Measurements from ENCODE around the gene DEFB129. TPM values are rescaled to one million over a fixed set of nuclear protein-coding genes. Genes with fewer than 3 reads are reported as not detected.

The DEFB129 gene, protein sequence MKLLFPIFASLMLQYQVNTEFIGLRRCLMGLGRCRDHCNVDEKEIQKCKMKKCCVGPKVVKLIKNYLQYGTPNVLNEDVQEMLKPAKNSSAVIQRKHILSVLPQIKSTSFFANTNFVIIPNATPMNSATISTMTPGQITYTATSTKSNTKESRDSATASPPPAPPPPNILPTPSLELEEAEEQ
- total RNA-seq = not detected
- not detected for polyA plus RNA-seq
- long read RNA-seq, donor 1 = 0 reads
- long read RNA-seq, donor 2 = 0 reads
- long read RNA-seq, donor 3 = 0 reads

- Histone ChIP-seq H3K27me3 (no peaks in the 10 kb centered on the region), H3K4me1 (ENCODE audit: insufficient read depth) (no peaks in the 10 kb centered on the region), H3K9me3 (no peaks in the 10 kb centered on the region), H3K4me3 (no peak within 1 kb of the TSS), H3K27ac (no peak within 1 kb of the TSS), H3K36me3 (no peaks in the 10 kb centered on the region)
- no peak for TF ChIP-seq POLR2A (IDR thresholded peaks at IDR 0.05)
- TF ChIP-seq, protein P1, sequence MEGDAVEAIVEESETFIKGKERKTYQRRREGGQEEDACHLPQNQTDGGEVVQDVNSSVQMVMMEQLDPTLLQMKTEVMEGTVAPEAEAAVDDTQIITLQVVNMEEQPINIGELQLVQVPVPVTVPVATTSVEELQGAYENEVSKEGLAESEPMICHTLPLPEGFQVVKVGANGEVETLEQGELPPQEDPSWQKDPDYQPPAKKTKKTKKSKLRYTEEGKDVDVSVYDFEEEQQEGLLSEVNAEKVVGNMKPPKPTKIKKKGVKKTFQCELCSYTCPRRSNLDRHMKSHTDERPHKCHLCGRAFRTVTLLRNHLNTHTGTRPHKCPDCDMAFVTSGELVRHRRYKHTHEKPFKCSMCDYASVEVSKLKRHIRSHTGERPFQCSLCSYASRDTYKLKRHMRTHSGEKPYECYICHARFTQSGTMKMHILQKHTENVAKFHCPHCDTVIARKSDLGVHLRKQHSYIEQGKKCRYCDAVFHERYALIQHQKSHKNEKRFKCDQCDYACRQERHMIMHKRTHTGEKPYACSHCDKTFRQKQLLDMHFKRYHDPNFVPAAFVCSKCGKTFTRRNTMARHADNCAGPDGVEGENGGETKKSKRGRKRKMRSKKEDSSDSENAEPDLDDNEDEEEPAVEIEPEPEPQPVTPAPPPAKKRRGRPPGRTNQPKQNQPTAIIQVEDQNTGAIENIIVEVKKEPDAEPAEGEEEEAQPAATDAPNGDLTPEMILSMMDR (IDR thresholded peaks at IDR 0.05) = no peak
- TF ChIP-seq EP300 (IDR thresholded peaks at IDR 0.05) = no peak
- intact Hi-C loops (cut with DNase I) = no loop called here
- WGBS, 3 donors = 72 to 75% (median 74%) methylated on average over 3 of the region's 3 CpGs
- no peak for DNase-seq
Measured at GRCh38 chr20:226958-227357, at the start of gene DEFB129. DEFB129 (plus strand) TSS chr20:227258; CDS start chr20:227289, 31 bp downstream.

- no peak for DNase-seq
- Histone ChIP-seq H3K9me3 (no peaks in the 10 kb centered on the region), H3K27me3 (no peaks in the 10 kb centered on the region), H3K36me3 (no peaks in the 10 kb centered on the region), H3K4me1 (ENCODE audit: insufficient read depth) (no peaks in the 10 kb centered on the region), H3K4me3 (no peak overlapping the region), H3K27ac (no peak overlapping the region)
- intact Hi-C loops (cut with DNase I) = no loop called here
- TF ChIP-seq, protein P1 (IDR thresholded peaks at IDR 0.05) = no peak
- no peak for TF ChIP-seq EP300 (IDR thresholded peaks at IDR 0.05)
- TF ChIP-seq POLR2A (IDR thresholded peaks at IDR 0.05) = no peak
- WGBS, 3 donors = 36 to 51% (median 39%) methylated on average over 2 of the region's 2 CpGs
Measured at GRCh38 chr20:184288-184687, 42.8 kb upstream of the DEFB129 start.

DNA sequence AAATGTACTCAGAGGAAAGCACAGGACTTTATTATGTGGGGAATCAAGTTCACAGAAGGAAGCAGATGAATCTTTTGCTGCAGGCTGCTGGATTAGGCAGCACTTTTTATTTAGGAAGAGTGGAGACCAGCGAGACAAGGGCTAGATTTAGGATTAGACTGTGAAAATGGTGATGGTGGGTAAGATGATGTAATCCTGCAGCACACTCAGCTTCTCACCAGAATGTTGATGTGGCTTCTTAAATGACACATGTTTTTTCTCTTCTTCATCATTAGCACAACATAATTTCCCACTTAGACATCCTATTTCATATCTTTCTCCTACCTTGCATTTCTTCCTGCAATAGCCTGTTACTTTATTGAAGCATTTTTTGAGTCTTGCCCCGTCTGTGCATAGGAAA lies 39.3 kb upstream of the DEFB129 start:
- Histone ChIP-seq H3K4me1 (ENCODE audit: insufficient read depth) (no peaks in the 10 kb centered on the region), H3K27me3 (no peaks in the 10 kb centered on the region), H3K9me3 (no peaks in the 10 kb centered on the region), H3K36me3 (no peaks in the 10 kb centered on the region), H3K27ac (no peak overlapping the region), H3K4me3 (no peak overlapping the region)
- 54 to 56% (median 55%) methylated on average over 2 of the region's 2 CpGs for WGBS, 3 donors
- intact Hi-C loops (cut with DNase I) = no loop called here
- no peak for DNase-seq
- no peak for TF ChIP-seq POLR2A (IDR thresholded peaks at IDR 0.05)
- TF ChIP-seq, protein P1 (IDR thresholded peaks at IDR 0.05) = no peak
- TF ChIP-seq EP300 (IDR thresholded peaks at IDR 0.05) = no peak

GRCh38 chr20:189611-190010 lies 37.4 kb upstream of the DEFB129 start, which contains the start of gene DEFB128:
DEFB128 (minus strand) TSS chr20:189711; CDS start chr20:189623, 88 bp downstream.
- TF ChIP-seq POLR2A (IDR thresholded peaks at IDR 0.05) (no peak), EP300 (IDR thresholded peaks at IDR 0.05) (no peak)
- TF ChIP-seq, protein P1 (IDR thresholded peaks at IDR 0.05) = no peak
- 51 to 61% (median 52%) methylated on average over 7 of the region's 7 CpGs for WGBS, 3 donors
- H3K4me1 ChIP-seq (ENCODE audit: insufficient read depth) = no peaks in the 10 kb centered on the region
- H3K4me3 ChIP-seq = no peak within 1 kb of the TSS
- H3K9me3 ChIP-seq = no peaks in the 10 kb centered on the region
- intact Hi-C loops (cut with DNase I) = no loop called here
- no peak for DNase-seq
- no peak within 1 kb of the TSS for H3K27ac ChIP-seq
- no peaks in the 10 kb centered on the region for H3K36me3 ChIP-seq
- H3K27me3 ChIP-seq = no peaks in the 10 kb centered on the region

All from ovary (tissue), 10 donors.